ENCODE results near the gene C15orf40. TPM values are rescaled to one million over a fixed set of nuclear protein-coding genes. Genes with fewer than 3 reads are reported as not detected.

Gene C15orf40
- total RNA-seq, 1 experiment from 2014 or later = 27.5 TPM

DNA sequence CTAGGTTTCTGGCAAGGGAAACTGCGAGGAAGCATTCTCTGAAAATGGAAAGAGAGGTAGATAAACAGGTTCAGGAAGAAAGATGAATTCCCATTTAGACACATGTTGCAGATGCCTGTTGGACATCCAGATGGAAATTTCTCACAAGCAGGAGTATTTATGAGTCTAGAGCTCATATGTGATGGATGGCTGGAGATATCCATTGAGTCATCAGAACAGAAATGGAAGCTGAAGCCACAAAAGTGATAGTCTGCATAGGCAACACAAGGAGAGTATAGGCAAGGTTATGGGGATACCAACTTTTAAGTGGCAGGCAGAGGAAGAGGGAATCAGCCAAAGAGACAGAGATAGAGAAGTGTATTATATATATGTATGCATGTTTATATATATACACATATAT, 31.7 kb downstream of the C15orf40 start:
- CTCF ChIA-PET = no interaction called here
- no peak for TF ChIP-seq ZNF138 (CRISPR knock-in tag; conservative IDR thresholded peaks at IDR 0.05)
- no peak overlapping the region for H3K27ac Mint-ChIP-seq

DNA sequence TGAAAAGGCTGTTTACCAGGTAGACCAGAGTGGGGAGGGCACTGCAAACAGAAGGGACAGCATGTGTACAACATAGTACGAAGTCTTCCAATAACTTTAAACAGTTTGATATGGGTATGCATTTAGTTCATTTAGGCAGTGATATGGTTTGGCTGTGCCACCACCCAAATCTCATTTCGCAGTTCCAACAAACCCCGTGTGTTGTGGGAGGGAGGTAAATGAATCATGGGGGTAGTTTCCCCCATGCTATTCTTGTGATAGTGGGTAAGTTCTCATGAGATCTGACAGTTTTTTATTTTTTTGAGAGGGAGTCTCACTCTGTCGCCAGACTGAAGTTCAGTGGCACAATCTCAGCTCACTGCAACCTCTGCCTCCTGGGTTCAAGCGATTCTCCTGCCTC, 33.0 kb downstream of the C15orf40 start:
- ATAC-seq (no peak), DNase-seq (ENCODE audit: low spot score) (no peak)
- Mint-ChIP-seq H3K9me3 (no peaks in the 10 kb centered on the region), H3K27me3 (ENCODE audit: low read depth) (peaks cover 10% of the 10 kb centered on the region), H3K4me1 (no peaks in the 10 kb centered on the region), H3K4me3 (no peak overlapping the region), H3K36me3 (no peaks in the 10 kb centered on the region), H3K27ac (no peak overlapping the region)
- no peak for TF ChIP-seq GABPB1 (CRISPR knock-in tag; IDR thresholded peaks at IDR 0.05)
- TF ChIP-seq, protein P1, sequence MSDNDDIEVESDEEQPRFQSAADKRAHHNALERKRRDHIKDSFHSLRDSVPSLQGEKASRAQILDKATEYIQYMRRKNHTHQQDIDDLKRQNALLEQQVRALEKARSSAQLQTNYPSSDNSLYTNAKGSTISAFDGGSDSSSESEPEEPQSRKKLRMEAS (CRISPR knock-in tag; IDR thresholded peaks at IDR 0.05) = no peak
- no peak for TF ChIP-seq NFATC4 (CRISPR knock-in tag; IDR thresholded peaks at IDR 0.05)
- TF ChIP-seq ZNF317 (CRISPR knock-in tag; IDR thresholded peaks at IDR 0.05; ENCODE audit: borderline replicate concordance, low read depth) = no peak
- TF ChIP-seq NFYB (CRISPR knock-in tag; conservative IDR thresholded peaks at IDR 0.05; ENCODE audit: low read depth) = no peak
- TF ChIP-seq, protein P2, sequence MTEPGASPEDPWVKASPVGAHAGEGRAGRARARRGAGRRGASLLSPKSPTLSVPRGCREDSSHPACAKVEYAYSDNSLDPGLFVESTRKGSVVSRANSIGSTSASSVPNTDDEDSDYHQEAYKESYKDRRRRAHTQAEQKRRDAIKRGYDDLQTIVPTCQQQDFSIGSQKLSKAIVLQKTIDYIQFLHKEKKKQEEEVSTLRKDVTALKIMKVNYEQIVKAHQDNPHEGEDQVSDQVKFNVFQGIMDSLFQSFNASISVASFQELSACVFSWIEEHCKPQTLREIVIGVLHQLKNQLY (CRISPR knock-in tag; IDR thresholded peaks at IDR 0.05) = no peak
- no peak for TF ChIP-seq ZNF416 (CRISPR knock-in tag; IDR thresholded peaks at IDR 0.05)
- no peak for TF ChIP-seq ESRRA (CRISPR knock-in tag; IDR thresholded peaks at IDR 0.05; ENCODE audit: borderline replicate concordance)
- TF ChIP-seq JUN (CRISPR knock-in tag; IDR thresholded peaks at IDR 0.05) = no peak
- TF ChIP-seq, protein P3, sequence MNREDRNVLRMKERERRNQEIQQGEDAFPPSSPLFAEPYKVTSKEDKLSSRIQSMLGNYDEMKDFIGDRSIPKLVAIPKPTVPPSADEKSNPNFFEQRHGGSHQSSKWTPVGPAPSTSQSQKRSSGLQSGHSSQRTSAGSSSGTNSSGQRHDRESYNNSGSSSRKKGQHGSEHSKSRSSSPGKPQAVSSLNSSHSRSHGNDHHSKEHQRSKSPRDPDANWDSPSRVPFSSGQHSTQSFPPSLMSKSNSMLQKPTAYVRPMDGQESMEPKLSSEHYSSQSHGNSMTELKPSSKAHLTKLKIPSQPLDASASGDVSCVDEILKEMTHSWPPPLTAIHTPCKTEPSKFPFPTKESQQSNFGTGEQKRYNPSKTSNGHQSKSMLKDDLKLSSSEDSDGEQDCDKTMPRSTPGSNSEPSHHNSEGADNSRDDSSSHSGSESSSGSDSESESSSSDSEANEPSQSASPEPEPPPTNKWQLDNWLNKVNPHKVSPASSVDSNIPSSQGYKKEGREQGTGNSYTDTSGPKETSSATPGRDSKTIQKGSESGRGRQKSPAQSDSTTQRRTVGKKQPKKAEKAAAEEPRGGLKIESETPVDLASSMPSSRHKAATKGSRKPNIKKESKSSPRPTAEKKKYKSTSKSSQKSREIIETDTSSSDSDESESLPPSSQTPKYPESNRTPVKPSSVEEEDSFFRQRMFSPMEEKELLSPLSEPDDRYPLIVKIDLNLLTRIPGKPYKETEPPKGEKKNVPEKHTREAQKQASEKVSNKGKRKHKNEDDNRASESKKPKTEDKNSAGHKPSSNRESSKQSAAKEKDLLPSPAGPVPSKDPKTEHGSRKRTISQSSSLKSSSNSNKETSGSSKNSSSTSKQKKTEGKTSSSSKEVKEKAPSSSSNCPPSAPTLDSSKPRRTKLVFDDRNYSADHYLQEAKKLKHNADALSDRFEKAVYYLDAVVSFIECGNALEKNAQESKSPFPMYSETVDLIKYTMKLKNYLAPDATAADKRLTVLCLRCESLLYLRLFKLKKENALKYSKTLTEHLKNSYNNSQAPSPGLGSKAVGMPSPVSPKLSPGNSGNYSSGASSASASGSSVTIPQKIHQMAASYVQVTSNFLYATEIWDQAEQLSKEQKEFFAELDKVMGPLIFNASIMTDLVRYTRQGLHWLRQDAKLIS (CRISPR knock-in tag; IDR thresholded peaks at IDR 0.05; ENCODE audit: borderline replicate concordance) = no peak
- TF ChIP-seq CREM (CRISPR knock-in tag; IDR thresholded peaks at IDR 0.05) = no peak
- TF ChIP-seq CREB1 (CRISPR knock-in tag; IDR thresholded peaks at IDR 0.05) = no peak
- CTCF ChIA-PET = no interaction called here
- POLR2A ChIA-PET = no interaction called here

More for the DNA sequence above, 31.7 kb downstream of the C15orf40 start:
- H3K4me1 Mint-ChIP-seq = no peaks in the 10 kb centered on the region
- ATAC-seq (no peak), DNase-seq (ENCODE audit: low spot score) (no peak)
- H3K9me3 Mint-ChIP-seq = peaks cover 3% of the 10 kb centered on the region
- POLR2A ChIA-PET = no interaction called here
- no peaks in the 10 kb centered on the region for H3K36me3 Mint-ChIP-seq
- H3K27me3 Mint-ChIP-seq (ENCODE audit: low read depth) = peaks cover 18% of the 10 kb centered on the region
- no peak overlapping the region for H3K4me3 Mint-ChIP-seq

DNA sequence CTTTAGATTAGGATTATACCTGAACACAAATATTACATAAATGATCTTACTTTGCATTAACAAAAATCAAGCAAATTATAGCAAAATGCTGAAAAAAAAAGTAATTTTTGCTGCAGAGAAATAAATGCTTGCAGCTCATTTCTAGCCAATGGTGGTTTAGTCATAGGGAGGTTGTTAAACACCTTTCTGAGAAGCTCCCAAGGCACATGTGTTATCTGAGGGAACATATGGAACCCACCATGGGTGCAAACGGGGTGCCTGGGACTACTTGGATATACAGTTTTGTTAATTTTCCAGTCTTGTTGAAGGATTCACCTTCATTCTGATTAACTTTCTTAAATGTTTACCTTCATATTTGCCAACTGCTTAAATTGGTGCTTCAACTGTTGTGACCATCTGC, 34.4 kb downstream of the C15orf40 start:
- CTCF ChIA-PET = no interaction called here
- Mint-ChIP-seq H3K9me3 (no peaks in the 10 kb centered on the region), H3K4me3 (no peak overlapping the region), H3K27ac (no peak overlapping the region), H3K4me1 (no peaks in the 10 kb centered on the region), H3K27me3 (ENCODE audit: low read depth) (peaks cover 10% of the 10 kb centered on the region), H3K36me3 (no peaks in the 10 kb centered on the region)
- ATAC-seq (no peak), DNase-seq (ENCODE audit: low spot score) (no peak)
- no peak for TF ChIP-seq IRF2 (CRISPR knock-in tag; IDR thresholded peaks at IDR 0.05; ENCODE audit: borderline replicate concordance, low read depth)
- POLR2A ChIA-PET = no interaction called here

DNA sequence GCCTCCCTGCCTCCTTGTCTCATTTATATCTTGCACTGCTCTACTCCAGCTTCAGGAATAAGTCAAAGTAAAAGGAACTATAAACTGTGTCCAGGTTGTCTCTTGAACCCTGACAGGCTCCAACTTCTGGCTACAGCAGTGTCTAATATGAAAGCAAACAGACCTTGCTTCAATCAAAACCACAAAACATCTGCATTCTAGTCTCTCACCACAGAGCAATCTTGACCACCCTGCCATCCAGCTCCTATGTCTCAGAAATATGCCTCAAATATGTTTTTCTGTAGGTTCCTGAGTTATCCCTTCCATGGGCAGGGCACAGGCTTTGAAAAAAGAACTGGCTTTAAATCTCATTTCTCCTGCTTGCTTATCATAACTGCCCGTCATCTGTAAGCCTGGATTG, 38.4 kb downstream of the C15orf40 start:
- no peak overlapping the region for H3K4me3 Mint-ChIP-seq
- H3K9me3 Mint-ChIP-seq = no peaks in the 10 kb centered on the region
- no peak overlapping the region for H3K27ac Mint-ChIP-seq
- no peaks in the 10 kb centered on the region for H3K4me1 Mint-ChIP-seq
- DNase-seq (ENCODE audit: low spot score) (no peak), ATAC-seq (no peak)
- H3K36me3 Mint-ChIP-seq = no peaks in the 10 kb centered on the region
- peaks cover 19% of the 10 kb centered on the region for H3K27me3 Mint-ChIP-seq (ENCODE audit: low read depth)
- POLR2A ChIA-PET = no interaction called here
- CTCF ChIA-PET = no interaction called here
- no peak for TF ChIP-seq ZNF396 (CRISPR knock-in tag; IDR thresholded peaks at IDR 0.05; ENCODE audit: borderline replicate concordance)
- TF ChIP-seq, protein P4, sequence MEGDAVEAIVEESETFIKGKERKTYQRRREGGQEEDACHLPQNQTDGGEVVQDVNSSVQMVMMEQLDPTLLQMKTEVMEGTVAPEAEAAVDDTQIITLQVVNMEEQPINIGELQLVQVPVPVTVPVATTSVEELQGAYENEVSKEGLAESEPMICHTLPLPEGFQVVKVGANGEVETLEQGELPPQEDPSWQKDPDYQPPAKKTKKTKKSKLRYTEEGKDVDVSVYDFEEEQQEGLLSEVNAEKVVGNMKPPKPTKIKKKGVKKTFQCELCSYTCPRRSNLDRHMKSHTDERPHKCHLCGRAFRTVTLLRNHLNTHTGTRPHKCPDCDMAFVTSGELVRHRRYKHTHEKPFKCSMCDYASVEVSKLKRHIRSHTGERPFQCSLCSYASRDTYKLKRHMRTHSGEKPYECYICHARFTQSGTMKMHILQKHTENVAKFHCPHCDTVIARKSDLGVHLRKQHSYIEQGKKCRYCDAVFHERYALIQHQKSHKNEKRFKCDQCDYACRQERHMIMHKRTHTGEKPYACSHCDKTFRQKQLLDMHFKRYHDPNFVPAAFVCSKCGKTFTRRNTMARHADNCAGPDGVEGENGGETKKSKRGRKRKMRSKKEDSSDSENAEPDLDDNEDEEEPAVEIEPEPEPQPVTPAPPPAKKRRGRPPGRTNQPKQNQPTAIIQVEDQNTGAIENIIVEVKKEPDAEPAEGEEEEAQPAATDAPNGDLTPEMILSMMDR (IDR thresholded peaks at IDR 0.05) = no peak
- TF ChIP-seq, protein P5, sequence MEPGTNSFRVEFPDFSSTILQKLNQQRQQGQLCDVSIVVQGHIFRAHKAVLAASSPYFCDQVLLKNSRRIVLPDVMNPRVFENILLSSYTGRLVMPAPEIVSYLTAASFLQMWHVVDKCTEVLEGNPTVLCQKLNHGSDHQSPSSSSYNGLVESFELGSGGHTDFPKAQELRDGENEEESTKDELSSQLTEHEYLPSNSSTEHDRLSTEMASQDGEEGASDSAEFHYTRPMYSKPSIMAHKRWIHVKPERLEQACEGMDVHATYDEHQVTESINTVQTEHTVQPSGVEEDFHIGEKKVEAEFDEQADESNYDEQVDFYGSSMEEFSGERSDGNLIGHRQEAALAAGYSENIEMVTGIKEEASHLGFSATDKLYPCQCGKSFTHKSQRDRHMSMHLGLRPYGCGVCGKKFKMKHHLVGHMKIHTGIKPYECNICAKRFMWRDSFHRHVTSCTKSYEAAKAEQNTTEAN (CRISPR knock-in tag; IDR thresholded peaks at IDR 0.05) = no peak
- TF ChIP-seq GTF2I (CRISPR knock-in tag; conservative IDR thresholded peaks at IDR 0.05) = no peak
- TF ChIP-seq SMAD4 (CRISPR knock-in tag; IDR thresholded peaks at IDR 0.05) = no peak
- TF ChIP-seq, protein P6, sequence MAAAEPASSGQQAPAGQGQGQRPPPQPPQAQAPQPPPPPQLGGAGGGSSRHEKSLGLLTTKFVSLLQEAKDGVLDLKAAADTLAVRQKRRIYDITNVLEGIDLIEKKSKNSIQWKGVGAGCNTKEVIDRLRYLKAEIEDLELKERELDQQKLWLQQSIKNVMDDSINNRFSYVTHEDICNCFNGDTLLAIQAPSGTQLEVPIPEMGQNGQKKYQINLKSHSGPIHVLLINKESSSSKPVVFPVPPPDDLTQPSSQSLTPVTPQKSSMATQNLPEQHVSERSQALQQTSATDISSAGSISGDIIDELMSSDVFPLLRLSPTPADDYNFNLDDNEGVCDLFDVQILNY (CRISPR knock-in tag; IDR thresholded peaks at IDR 0.05) = no peak
- TF ChIP-seq ZNF121 (CRISPR knock-in tag; IDR thresholded peaks at IDR 0.05) = no peak

All from WTC11 (cell line).